GM10248 (cell line): ENCODE measurements around the gene RBBP7.

ENCODE experiments used
- CTCF ChIA-PET: fragments of 300-600 bp; sonication (Branson Sonifier 250); formaldehyde crosslinking; extraction: SDS; loops from one replicate; lab custom pipeline; 2021; ENCODE audit warnings: antibody characterized with exemption; lab: Yijun Ruan, JAX
- POLR2A ChIA-PET: fragments of 350-650 bp; sonication (Branson Sonifier 250); formaldehyde crosslinking; extraction: SDS; loops from one replicate; lab custom pipeline; 2020; ENCODE audit warnings: antibody characterized with exemption; lab: Yijun Ruan, JAX
- DNase-seq: peaks from one replicate; pipeline ENCODE4 v3.0.0; 2012; ENCODE audit errors: extremely low spot score
- TF ChIP-seq, protein P1 (sequence below): IDR thresholded peaks from 2 replicates; pipeline ENCODE4 v1.5.1; 2012; ENCODE audit warnings: mild to moderate bottlenecking, low read depth; ENCODE audit errors: extremely low read depth, missing control alignments, control extremely low read depth

The RBBP7 gene

DNA sequence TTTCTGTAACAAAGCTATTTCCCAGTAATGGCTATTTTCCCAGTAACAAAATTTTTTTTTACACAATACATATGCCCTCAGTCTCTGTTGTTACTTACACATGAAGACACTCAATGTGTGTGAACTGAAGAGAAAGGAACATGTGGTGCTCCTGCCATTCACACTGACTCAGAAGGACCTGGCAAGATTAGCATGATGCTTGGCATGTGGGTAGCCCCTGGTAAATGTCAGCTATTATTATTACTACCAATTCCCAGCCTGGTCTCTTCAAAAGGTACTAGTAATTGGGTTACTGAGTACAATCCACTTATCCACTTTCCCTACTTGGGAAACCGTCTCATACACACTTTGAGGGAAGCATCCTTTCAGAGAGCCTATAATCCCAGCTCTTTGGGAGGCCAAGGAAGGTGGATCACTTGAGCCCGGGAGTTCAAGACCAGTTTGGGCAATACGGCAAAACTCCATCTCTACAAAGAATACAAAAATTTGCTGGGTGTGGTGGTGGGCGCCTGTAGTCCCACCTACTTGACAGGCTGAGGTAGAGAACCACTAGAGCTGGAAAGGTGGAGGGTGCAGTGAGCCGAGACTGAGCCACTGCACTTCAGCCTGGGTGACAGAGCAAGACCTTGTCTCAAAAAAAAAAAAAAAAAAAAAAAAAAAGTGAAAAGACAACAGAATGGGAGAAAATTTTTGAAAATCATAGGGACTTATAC lies 14.6 kb downstream of the RBBP7 start:
- CTCF ChIA-PET: interaction anchor here (2.1 kb wide), 1 partner anchor 27 kb away, joined by 4 read pairs; no protein-coding TSS in a partner anchor
- no peak for DNase-seq
- TF ChIP-seq, protein P1, sequence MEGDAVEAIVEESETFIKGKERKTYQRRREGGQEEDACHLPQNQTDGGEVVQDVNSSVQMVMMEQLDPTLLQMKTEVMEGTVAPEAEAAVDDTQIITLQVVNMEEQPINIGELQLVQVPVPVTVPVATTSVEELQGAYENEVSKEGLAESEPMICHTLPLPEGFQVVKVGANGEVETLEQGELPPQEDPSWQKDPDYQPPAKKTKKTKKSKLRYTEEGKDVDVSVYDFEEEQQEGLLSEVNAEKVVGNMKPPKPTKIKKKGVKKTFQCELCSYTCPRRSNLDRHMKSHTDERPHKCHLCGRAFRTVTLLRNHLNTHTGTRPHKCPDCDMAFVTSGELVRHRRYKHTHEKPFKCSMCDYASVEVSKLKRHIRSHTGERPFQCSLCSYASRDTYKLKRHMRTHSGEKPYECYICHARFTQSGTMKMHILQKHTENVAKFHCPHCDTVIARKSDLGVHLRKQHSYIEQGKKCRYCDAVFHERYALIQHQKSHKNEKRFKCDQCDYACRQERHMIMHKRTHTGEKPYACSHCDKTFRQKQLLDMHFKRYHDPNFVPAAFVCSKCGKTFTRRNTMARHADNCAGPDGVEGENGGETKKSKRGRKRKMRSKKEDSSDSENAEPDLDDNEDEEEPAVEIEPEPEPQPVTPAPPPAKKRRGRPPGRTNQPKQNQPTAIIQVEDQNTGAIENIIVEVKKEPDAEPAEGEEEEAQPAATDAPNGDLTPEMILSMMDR: no peak
- POLR2A ChIA-PET: no interaction called here

DNA sequence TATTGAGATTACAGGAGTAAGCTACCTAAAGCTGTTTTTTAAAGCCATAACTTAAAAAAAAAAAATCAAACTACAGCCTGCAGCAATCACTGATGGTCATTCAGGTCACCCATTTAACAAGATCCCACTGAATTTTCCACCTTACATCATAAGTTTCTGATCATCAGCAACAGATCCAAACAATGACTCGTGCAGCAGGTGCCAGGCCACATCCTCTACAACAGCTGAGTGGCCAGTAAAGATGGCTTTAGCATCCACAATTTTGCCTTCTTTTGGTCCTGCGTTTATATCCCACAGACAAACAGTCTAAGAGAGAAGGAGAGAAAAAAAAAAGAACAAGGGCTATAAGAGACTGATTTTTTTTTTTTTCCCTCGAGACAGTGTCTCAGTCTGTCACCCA lies 16.6 kb downstream of the RBBP7 start:
- no peak for DNase-seq
- ChIA-PET POLR2A (no interaction called here), CTCF (interaction anchor here (1.4 kb wide), 1 partner anchor 9 kb away, joined by 3 read pairs; no protein-coding TSS in a partner anchor)
- TF ChIP-seq, protein P1: no peak

DNA sequence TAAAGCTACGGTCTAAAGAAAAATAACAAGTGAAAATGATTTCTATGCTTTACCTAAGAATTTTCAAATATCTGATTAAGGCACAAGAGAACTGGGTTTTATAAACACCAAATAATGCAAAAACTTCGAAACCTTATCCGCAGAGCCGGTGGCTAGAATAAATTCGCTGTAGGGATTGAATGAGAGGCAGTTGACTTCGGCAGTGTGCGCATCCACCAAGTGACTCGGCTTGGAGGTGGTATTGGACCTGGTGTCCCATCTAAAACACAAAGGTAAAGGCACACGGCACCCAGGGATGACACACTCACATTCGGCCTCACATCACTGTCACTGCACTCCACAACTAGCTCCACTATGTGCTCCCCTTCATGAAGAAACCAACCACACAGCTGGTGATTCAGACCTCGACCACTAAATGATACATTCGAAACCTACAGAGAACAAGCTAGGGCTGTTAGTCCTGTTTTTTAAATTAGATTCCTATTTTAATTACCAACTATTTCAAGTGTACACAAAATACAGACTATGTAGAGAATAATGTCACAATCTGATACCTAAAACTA lies 17.5 kb downstream of the RBBP7 start:
- TF ChIP-seq, protein P1: no peak
- DNase-seq: no peak
- POLR2A ChIA-PET: no interaction called here
- CTCF ChIA-PET: interaction anchor here (1.4 to 1.7 kb wide), 2 partner anchors 8 to 27 kb away, joined by 3 to 4 read pairs; no protein-coding TSS in a partner anchor

DNA sequence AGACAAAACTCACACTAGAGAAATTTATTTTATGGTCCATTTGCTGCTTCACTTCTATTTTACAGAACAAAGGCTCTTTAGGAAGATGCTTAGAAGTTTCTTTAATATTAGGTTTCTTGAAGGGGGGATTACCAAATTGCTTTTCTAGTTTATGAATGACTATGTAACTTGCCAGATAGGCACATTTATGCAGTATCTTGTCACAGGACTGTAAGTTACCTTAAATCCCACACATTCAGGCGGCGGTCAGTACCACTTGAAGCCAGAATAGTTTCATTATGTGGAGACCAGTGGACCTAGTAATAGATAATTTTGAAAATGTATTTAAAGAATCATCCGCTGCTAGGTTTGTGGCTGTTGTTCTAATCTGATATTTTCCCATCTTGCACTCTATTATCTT lies 18.3 kb downstream of the RBBP7 start:
- TF ChIP-seq, protein P1: no peak
- no peak for DNase-seq
- ChIA-PET POLR2A (no interaction called here), CTCF (interaction anchor here (0.9 to 1.7 kb wide), 3 partner anchors 7 to 26 kb away, joined by 3 to 4 read pairs (median 3); no protein-coding TSS in a partner anchor)

DNA sequence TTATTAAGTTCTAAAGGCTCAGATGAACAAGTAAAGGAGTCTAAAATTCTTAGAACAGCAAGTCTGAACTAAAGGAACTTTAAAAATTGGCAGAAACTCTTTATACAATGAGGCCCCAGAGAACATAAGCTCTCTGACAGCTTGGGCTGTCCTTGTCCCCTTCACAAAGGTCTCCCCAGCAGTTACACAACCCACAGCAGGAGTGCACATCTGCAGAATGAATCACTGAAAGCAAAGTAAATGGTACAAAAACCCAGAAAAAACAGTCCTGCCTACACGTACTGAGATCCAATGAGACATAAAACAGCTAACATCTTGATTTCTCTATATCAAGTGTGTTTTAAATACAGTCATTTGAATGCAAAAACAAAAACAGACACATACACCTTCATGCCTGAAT lies 18.7 kb downstream of the RBBP7 start:
- DNase-seq: no peak
- TF ChIP-seq, protein P1: no peak
- POLR2A ChIA-PET: no interaction called here
- CTCF ChIA-PET: interaction anchor here (0.9 to 1.7 kb wide), 2 partner anchors 22 to 25 kb away, joined by 3 to 4 read pairs; no protein-coding TSS in a partner anchor

DNA sequence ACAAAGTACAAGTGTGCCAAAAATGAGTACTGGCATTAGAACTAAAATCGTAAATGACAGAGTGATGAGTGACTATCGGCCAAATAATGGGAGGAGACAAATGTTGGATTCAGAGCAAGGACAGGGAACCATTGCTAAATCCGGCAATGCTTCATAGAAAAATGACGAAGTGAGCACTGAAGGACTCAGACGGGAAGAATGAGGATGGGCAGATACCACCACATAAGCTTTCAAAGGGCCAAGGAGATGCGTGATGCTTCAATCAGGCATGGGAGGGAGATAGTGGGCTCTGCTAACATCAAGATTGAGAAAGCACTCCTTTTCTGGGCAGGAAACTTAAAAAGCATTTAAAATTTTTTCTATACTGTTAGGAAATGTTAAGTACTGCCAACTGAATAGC lies 21.6 kb downstream of the RBBP7 start:
- DNase-seq: no peak
- ChIA-PET CTCF (no interaction called here), POLR2A (no interaction called here)
- TF ChIP-seq, protein P1: no peak
